Hippocampal formation (tissue), 2 donors: ENCODE results near the gene GPR34.
"Not testable (repeated sequence)": the region's sequence is repeated elsewhere in the genome, so short reads cannot be mapped to it uniquely, and the experiment has no call there.

ENCODE experiments used
- DNase-seq, 2 donors: peaks; one replicate each; lab custom pipeline; 2025; lab: John Stamatoyannopoulos, UW

The GPR34 gene

GRCh38 chrX:41688835-41689234, at the start of gene GPR34:
TSS of gene GPR34 (plus strand) at chrX:41688973. CDS start at chrX:41695634, 6,661 bp downstream.
- DNase-seq, result no peak

GRCh38 chrX:41646201-41646600, 42.6 kb upstream of the GPR34 start:
- DNase-seq, result not testable (repeated sequence)

- DNase-seq, result no peak
Observed at GRCh38 chrX:41653125-41653524, 35.6 kb upstream of the GPR34 start.

- no peak for DNase-seq
Observed at GRCh38 chrX:41655101-41655500, 33.7 kb upstream of the GPR34 start.

GRCh38 chrX:41655631-41656030, 33.1 kb upstream of the GPR34 start:
- no peak for DNase-seq

- DNase-seq, result no peak
Observed at GRCh38 chrX:41661366-41662095, 27.2 kb upstream of the GPR34 start.

GRCh38 chrX:41664375-41664901, 24.3 kb upstream of the GPR34 start:
- no peak for DNase-seq

GRCh38 chrX:41664908-41665307, 23.9 kb upstream of the GPR34 start:
- DNase-seq, result no peak

- no peak for DNase-seq
Observed at GRCh38 chrX:41665686-41666085, 23.1 kb upstream of the GPR34 start.

GRCh38 chrX:41666251-41666650, 22.5 kb upstream of the GPR34 start:
- DNase-seq, result no peak

- no peak for DNase-seq
Observed at GRCh38 chrX:41667631-41668030, 21.1 kb upstream of the GPR34 start.

- no peak for DNase-seq
Observed at GRCh38 chrX:41670112-41670511, 18.7 kb upstream of the GPR34 start.

GRCh38 chrX:41671082-41671481, 17.7 kb upstream of the GPR34 start:
- DNase-seq, result no peak

GRCh38 chrX:41672643-41673042, 16.1 kb upstream of the GPR34 start:
- DNase-seq, result no peak

- DNase-seq, result not testable (repeated sequence)
Observed at GRCh38 chrX:41676361-41676760, 12.4 kb upstream of the GPR34 start.

- no peak for DNase-seq
Observed at GRCh38 chrX:41677183-41678060, 11.4 kb upstream of the GPR34 start.

- DNase-seq, result no peak
Observed at GRCh38 chrX:41684138-41684537, 4.6 kb upstream of the GPR34 start.

- DNase-seq, result no peak
Observed at GRCh38 chrX:41684940-41685339, 3.8 kb upstream of the GPR34 start.

GRCh38 chrX:41686788-41687187, 2.0 kb upstream of the GPR34 start:
- no peak for DNase-seq

GRCh38 chrX:41688156-41688555, 617 bp upstream of the GPR34 start:
- no peak for DNase-seq

GRCh38 chrX:41689711-41690110, 938 bp downstream of the GPR34 start:
- DNase-seq, result no peak

GRCh38 chrX:41692162-41692749, 3.5 kb downstream of the GPR34 start:
- DNase-seq, result no peak

GRCh38 chrX:41693024-41693423, 4.3 kb downstream of the GPR34 start:
- no peak for DNase-seq
